Mesenchymal stem cell (in vitro differentiated cells and primary cell): ENCODE data around the gene HIVEP1.
A peak's percentile ranks its signal among the peaks of the same experiment; 100 is the strongest.

Experiments
- DNase-seq: peaks from one replicate; pipeline ENCODE4 v3.0.0-alpha.2; 2013
- H2AFZ ChIP-seq: one replicate; pipeline ENCODE4 v1.6.1; 2013; ENCODE audit warnings: low read depth, mild to moderate bottlenecking, control low read depth, inconsistent platforms, low read length, moderate library complexity
- H2AK5ac ChIP-seq: 2 replicates; pipeline ENCODE4 v1.6.1; 2013; ENCODE audit warnings: low read length, moderate library complexity, mild to moderate bottlenecking, inconsistent platforms; ENCODE audit not compliant: severe bottlenecking
- H2BK120ac ChIP-seq: one replicate; pipeline ENCODE4 v1.6.1; 2013; ENCODE audit warnings: low read depth, mild to moderate bottlenecking, inconsistent platforms, low read length, moderate library complexity
- H2BK12ac ChIP-seq, 2 experiments: one replicate each; pipeline ENCODE4 v1.6.1; 2013; ENCODE audit warnings: inconsistent platforms in 2 of 2, low read length in 2 of 2, mild to moderate bottlenecking in 2 of 2, moderate library complexity in 2 of 2, control low read depth in 1 of 2
- H2BK15ac ChIP-seq: one replicate; pipeline ENCODE4 v1.6.1; 2013; ENCODE audit warnings: mild to moderate bottlenecking, low read depth, inconsistent platforms; ENCODE audit not compliant: poor library complexity, severe bottlenecking
- H2BK5ac ChIP-seq: 2 replicates; pipeline ENCODE4 v1.6.1; 2013; ENCODE audit warnings: low read depth, mild to moderate bottlenecking, low read length, control low read depth, inconsistent platforms; ENCODE audit not compliant: poor library complexity, severe bottlenecking
- H3K14ac ChIP-seq, 2 experiments: one replicate each; pipeline ENCODE4 v1.6.1; 2013; ENCODE audit warnings: inconsistent platforms in 2 of 2, low read length in 2 of 2, control low read depth in 1 of 2, mild to moderate bottlenecking in 1 of 2, moderate library complexity in 1 of 2
- H3K18ac ChIP-seq, 2 experiments: one replicate each; pipeline ENCODE4 v1.6.1; 2013; ENCODE audit warnings: inconsistent platforms in 2 of 2, low read length in 2 of 2, control low read depth in 1 of 2, low read depth in 1 of 2, mild to moderate bottlenecking in 1 of 2
- H3K23ac ChIP-seq, 2 experiments: one replicate each; pipeline ENCODE4 v1.6.1; 2013; ENCODE audit warnings: inconsistent platforms in 2 of 2, low read length in 2 of 2, mild to moderate bottlenecking in 2 of 2, moderate library complexity in 2 of 2, control low read depth in 1 of 2
- H3K27ac ChIP-seq: 2 replicates; pipeline ENCODE4 v1.5.1; 2013; ENCODE audit warnings: mild to moderate bottlenecking, moderate library complexity, low read length, control low read depth, inconsistent platforms; ENCODE audit not compliant: poor library complexity, severe bottlenecking
- H3K27me3 ChIP-seq, 2 experiments: 2 replicates each; pipeline versions ENCODE4 v1.6.1 to v1.7.0; 2013; ENCODE audit warnings: low read length in 2 of 2, mild to moderate bottlenecking in 2 of 2, moderate library complexity in 2 of 2, control low read depth in 1 of 2, inconsistent platforms in 1 of 2; ENCODE audit not compliant: control insufficient read depth in 1 of 2, insufficient read depth in 1 of 2
- H3K36me3 ChIP-seq, 2 experiments: 2 replicates each; pipeline versions ENCODE4 v1.6.1 to v1.7.0; 2013; ENCODE audit warnings: low read length in 2 of 2, control low read depth in 1 of 2, inconsistent platforms in 1 of 2, low read depth in 1 of 2, mild to moderate bottlenecking in 1 of 2; ENCODE audit not compliant: insufficient read depth in 2 of 2, control insufficient read depth in 1 of 2
- H3K4ac ChIP-seq, 2 experiments: one replicate each; pipeline ENCODE4 v1.6.1; 2013; ENCODE audit warnings: inconsistent platforms in 2 of 2, low read length in 2 of 2, mild to moderate bottlenecking in 2 of 2, moderate library complexity in 2 of 2, control low read depth in 1 of 2, low read depth in 1 of 2
- H3K4me1 ChIP-seq: 2 replicates; pipeline ENCODE4 v1.6.1; 2013; ENCODE audit warnings: low read depth, low read length, control low read depth; ENCODE audit not compliant: control insufficient read depth, insufficient read depth
- H3K4me2 ChIP-seq: 2 replicates; pipeline ENCODE4 v1.6.1; 2013; ENCODE audit warnings: low read length, mild to moderate bottlenecking, inconsistent platforms; ENCODE audit not compliant: poor library complexity, severe bottlenecking
- H3K4me3 ChIP-seq, 2 experiments: 2 replicates each; pipeline versions ENCODE4 v1.5.1 to v1.7.0; 2013; ENCODE audit warnings: low read length in 2 of 2, mild to moderate bottlenecking in 2 of 2, control low read depth in 1 of 2, low read depth in 1 of 2; ENCODE audit not compliant: insufficient read depth in 1 of 2
- H3K79me1 ChIP-seq: replicated peaks from 2 replicates; pipeline ENCODE4 v1.6.1; 2013; ENCODE audit warnings: mild to moderate bottlenecking, control low read depth, low read length, inconsistent platforms; ENCODE audit not compliant: poor library complexity, severe bottlenecking
- H3K9ac ChIP-seq: 2 replicates; pipeline ENCODE4 v1.7.0; 2013; ENCODE audit warnings: mild to moderate bottlenecking, low read length, moderate library complexity
- H3K9me3 ChIP-seq: 2 replicates; pipeline ENCODE4 v1.7.0; 2013; ENCODE audit warnings: mild to moderate bottlenecking, low read length; ENCODE audit not compliant: control insufficient read depth
- H4K8ac ChIP-seq: one replicate; pipeline ENCODE4 v1.6.1; 2013; ENCODE audit warnings: inconsistent platforms, mild to moderate bottlenecking, low read length, moderate library complexity
- H4K91ac ChIP-seq: one replicate; pipeline ENCODE4 v1.6.1; 2013; ENCODE audit warnings: mild to moderate bottlenecking, low read length, inconsistent platforms
- WGBS: methylation state at CpG from one replicate; pipeline ENCODE4 v1.1.7; 2013; ENCODE audit warnings: mixed read lengths; 5-methylcytosine and 5-hydroxymethylcytosine counted together

Gene HIVEP1

GRCh38 chr6:12017263-12017662 is 5.2 kb downstream of the HIVEP1 start:
- Histone ChIP-seq H3K23ac (no peak overlapping the region), H3K14ac (no peak overlapping the region), H4K91ac (no peak overlapping the region), H2AK5ac (no peak overlapping the region), H3K4me3 (no peak overlapping the region), H3K4ac (no peak overlapping the region), H3K9ac (no peak overlapping the region), H2BK12ac (no peak overlapping the region), H2AFZ (no peak overlapping the region), H3K4me1 (peaks cover 3% of the 10 kb centered on the region), H2BK120ac (no peak overlapping the region), H4K8ac (no peak overlapping the region), H2BK15ac (no peak overlapping the region), H3K36me3 (peaks cover 33 to 57% of the 10 kb centered on the region in 2 experiments), H3K27ac (no peak overlapping the region), H2BK5ac (no peak overlapping the region), H3K79me1 (peaks cover 21% of the 10 kb centered on the region), H3K9me3 (peaks cover 6% of the 10 kb centered on the region), H3K4me2 (no peak overlapping the region), H3K27me3 (no peaks in the 10 kb centered on the region), H3K18ac (no peak overlapping the region)
- 99% methylated on average over 10 of the region's 10 CpGs for WGBS
- DNase-seq, result no peak

DNA sequence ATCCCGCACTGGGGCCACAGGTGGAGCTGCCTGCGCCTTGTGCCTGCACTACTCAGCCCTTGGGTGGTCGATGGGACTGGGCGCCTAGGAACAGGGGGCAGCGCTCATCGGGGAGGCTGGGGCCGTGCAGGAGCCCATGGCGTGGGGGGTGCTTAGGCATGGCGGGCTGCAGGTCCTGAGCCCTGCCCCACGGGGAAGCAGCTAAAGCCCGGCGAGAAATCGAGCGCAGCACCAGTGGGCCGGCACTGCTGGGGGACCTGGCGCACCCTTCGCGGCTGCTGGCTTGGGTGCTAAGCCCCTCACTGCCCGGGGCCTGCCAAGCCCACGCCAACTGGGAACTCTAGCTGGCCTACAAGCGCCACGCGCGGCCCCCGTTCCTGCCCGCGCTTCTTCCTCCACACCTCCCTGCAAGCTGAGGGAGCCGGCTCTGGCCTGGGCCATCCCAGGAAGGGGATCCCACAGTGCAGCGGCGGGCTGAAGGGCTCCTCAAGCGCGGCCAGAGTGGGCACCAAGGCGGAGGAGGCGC is 5.8 kb downstream of the HIVEP1 start:
- no peaks in the 10 kb centered on the region for H3K27me3 ChIP-seq
- H3K9ac ChIP-seq, result no peak overlapping the region
- H3K4ac ChIP-seq, result no peak overlapping the region
- no peak overlapping the region for H3K23ac ChIP-seq
- H4K8ac ChIP-seq, result no peak overlapping the region
- H2AK5ac ChIP-seq, result no peak overlapping the region
- H3K79me1 ChIP-seq, result peaks cover 21% of the 10 kb centered on the region
- no peak overlapping the region for H4K91ac ChIP-seq
- H2BK5ac ChIP-seq, result no peak overlapping the region
- H3K4me3 ChIP-seq, result no peak overlapping the region
- no peak overlapping the region for H2BK12ac ChIP-seq
- H3K4me1 ChIP-seq, result peaks cover 3% of the 10 kb centered on the region
- H3K18ac ChIP-seq, result no peak overlapping the region
- WGBS, result 96% methylated on average over 29 of the region's 34 CpGs
- no peak overlapping the region for H2BK15ac ChIP-seq
- no peak overlapping the region for H3K27ac ChIP-seq
- H3K4me2 ChIP-seq, result no peak overlapping the region
- no peak overlapping the region for H3K14ac ChIP-seq
- H2AFZ ChIP-seq, result no peak overlapping the region
- H3K9me3 ChIP-seq, result peaks cover 6% of the 10 kb centered on the region
- H3K36me3 ChIP-seq, result peaks cover 33 to 63% of the 10 kb centered on the region in 2 experiments
- no peak for DNase-seq
- H2BK120ac ChIP-seq, result no peak overlapping the region

DNA sequence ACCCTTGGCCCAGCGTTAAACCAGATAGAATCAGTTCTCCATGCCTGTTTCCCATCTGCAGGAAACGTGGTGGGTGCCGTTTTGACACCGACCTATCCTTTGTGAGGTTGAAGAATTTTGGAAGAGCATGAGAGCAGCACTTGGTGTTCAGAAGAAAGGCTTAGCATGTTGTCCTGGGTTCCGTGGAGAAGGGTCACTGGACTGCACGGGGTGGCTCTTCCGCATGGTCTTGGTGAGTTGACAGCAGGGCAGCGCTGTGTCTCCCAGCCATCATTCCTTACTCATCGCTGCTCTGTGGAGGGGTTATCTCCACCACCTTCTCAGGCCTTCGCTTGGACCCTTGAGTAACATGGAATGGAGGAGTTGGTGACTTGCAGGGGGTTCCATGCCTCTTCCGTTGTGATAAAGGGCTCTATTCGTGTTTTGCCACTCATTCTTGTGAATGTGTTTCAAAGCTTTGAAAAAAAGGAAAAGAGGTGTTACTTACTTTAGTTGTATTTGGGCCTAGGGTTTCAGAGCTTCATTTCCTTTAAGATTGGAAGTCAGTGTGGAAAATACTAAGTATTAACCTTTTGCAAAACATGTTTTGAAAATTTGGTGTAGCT is 8.2 kb downstream of the HIVEP1 start:
- Histone ChIP-seq H3K9me3 (no peaks in the 10 kb centered on the region), H2AFZ (no peak overlapping the region), H3K4me2 (no peak overlapping the region), H3K18ac (no peak overlapping the region), H3K23ac (no peak overlapping the region), H3K79me1 (peaks cover 21% of the 10 kb centered on the region), H2BK12ac (peak overlapping the region in 1 of 2 experiments; percentile 45), H3K4me3 (no peak overlapping the region), H3K27ac (no peak overlapping the region), H4K8ac (no peak overlapping the region), H2BK120ac (no peak overlapping the region), H3K4ac (no peak overlapping the region), H4K91ac (no peak overlapping the region), H3K14ac (no peak overlapping the region), H2AK5ac (no peak overlapping the region), H3K4me1 (peaks cover 5% of the 10 kb centered on the region), H2BK15ac (no peak overlapping the region), H3K36me3 (peaks cover 29 to 59% of the 10 kb centered on the region in 2 experiments), H3K9ac (no peak overlapping the region), H2BK5ac (no peak overlapping the region), H3K27me3 (no peaks in the 10 kb centered on the region)
- 97% methylated on average over 12 of the region's 12 CpGs for WGBS
- no peak for DNase-seq

GRCh38 chr6:12022481-12022880 is 10.4 kb downstream of the HIVEP1 start:
- WGBS, result no CpG with 5 or more reads among the region's 1 CpG
- Histone ChIP-seq H3K4me1 (peaks cover 7% of the 10 kb centered on the region), H2AFZ (no peak overlapping the region), H2AK5ac (no peak overlapping the region), H3K9ac (no peak overlapping the region), H4K8ac (no peak overlapping the region), H3K4ac (no peak overlapping the region), H3K79me1 (peaks cover 18% of the 10 kb centered on the region), H2BK120ac (no peak overlapping the region), H3K27me3 (no peaks in the 10 kb centered on the region), H3K23ac (no peak overlapping the region), H2BK12ac (no peak overlapping the region), H4K91ac (no peak overlapping the region), H3K18ac (no peak overlapping the region), H3K36me3 (peaks cover 23 to 41% of the 10 kb centered on the region in 2 experiments), H3K27ac (no peak overlapping the region), H2BK15ac (no peak overlapping the region), H3K4me3 (no peak overlapping the region), H3K4me2 (no peak overlapping the region), H2BK5ac (no peak overlapping the region), H3K14ac (no peak overlapping the region), H3K9me3 (no peaks in the 10 kb centered on the region)
- DNase-seq, result peak; percentile 59
